Calu3 (cell line): ENCODE data around the gene RBMS2. TPM values are rescaled to one million over a fixed set of nuclear protein-coding genes. Genes with fewer than 3 reads are reported as not detected.

Experiments used
- BruUV-seq: library from RNA; stranded (reverse); fragments of 400-500 nt; replicated peaks from 2 replicates; lab custom pipeline; 2021; lab: Mats Ljungman, UMichigan
- CTCF ChIA-PET: fragments of 300-600 bp; sonication (Branson Sonifier 250); formaldehyde crosslinking; loops from one replicate; lab custom pipeline; 2022; ENCODE audit warnings: antibody characterized with exemption; lab: Charles Lee
- DNase-seq: peaks from one replicate; pipeline ENCODE4 v3.0.0; 2022
- H3K27ac Mint-ChIP-seq: one replicate; pipeline ENCODE4 v1.8.0; 2022; ENCODE audit warnings: mixed read lengths; ENCODE audit not compliant: unreplicated experiment
- H3K27me3 Mint-ChIP-seq: one replicate; pipeline ENCODE4 v1.8.0; 2022; ENCODE audit warnings: mixed read lengths; ENCODE audit not compliant: unreplicated experiment
- H3K36me3 Mint-ChIP-seq: one replicate; pipeline ENCODE4 v1.8.0; 2022; ENCODE audit warnings: mild to moderate bottlenecking, moderate library complexity, mixed read lengths; ENCODE audit not compliant: insufficient read depth, unreplicated experiment
- H3K4me1 Mint-ChIP-seq: one replicate; pipeline ENCODE4 v1.8.0; 2022; ENCODE audit warnings: mild to moderate bottlenecking, low read depth, mixed read lengths; ENCODE audit not compliant: unreplicated experiment
- H3K4me3 Mint-ChIP-seq: one replicate; pipeline ENCODE4 v1.8.0; 2022; ENCODE audit warnings: mild to moderate bottlenecking, low read depth, moderate library complexity, mixed read lengths; ENCODE audit not compliant: unreplicated experiment
- H3K9me3 Mint-ChIP-seq: one replicate; pipeline ENCODE4 v1.8.0; 2022; ENCODE audit warnings: low read depth, mixed read lengths; ENCODE audit not compliant: unreplicated experiment
- CTCF ChIP-seq: fragments of 200-600 bp; IDR thresholded peaks from one replicate; pipeline ENCODE4 v1.8.0; 2022; ENCODE audit warnings: antibody characterized with exemption; ENCODE audit not compliant: unreplicated experiment
- intact Hi-C: fragments of 100-400 bp; cut with micrococcal nuclease; formaldehyde crosslinking; loops from one replicate; pipeline ENCODE4 v1.10.0; 2022; ENCODE audit not compliant: unreplicated experiment
- total RNA-seq: library from RNA; stranded (reverse); gene quantifications from 2 replicates; pipeline ENCODE4 v1.2.3, GENCODE V29; 2022

The RBMS2 gene
- total RNA-seq, 1 experiment from 2014 or later: 105 TPM

GRCh38 chr12:56596815-56597214, 75.2 kb downstream of the RBMS2 start:
- DNase-seq: no peak
- BruUV-seq: no TSS peak
- TF ChIP-seq CTCF: no peak
- peak overlapping the region; percentile 2 for H3K27ac Mint-ChIP-seq
- H3K4me1 Mint-ChIP-seq: no peaks in the 10 kb centered on the region
- peaks cover 66% of the 10 kb centered on the region for H3K36me3 Mint-ChIP-seq
- H3K9me3 Mint-ChIP-seq: no peaks in the 10 kb centered on the region
- intact Hi-C loops: no loop called here
- CTCF ChIA-PET: no interaction called here
- H3K4me3 Mint-ChIP-seq: no peak overlapping the region
- H3K27me3 Mint-ChIP-seq: no peaks in the 10 kb centered on the region

DNA sequence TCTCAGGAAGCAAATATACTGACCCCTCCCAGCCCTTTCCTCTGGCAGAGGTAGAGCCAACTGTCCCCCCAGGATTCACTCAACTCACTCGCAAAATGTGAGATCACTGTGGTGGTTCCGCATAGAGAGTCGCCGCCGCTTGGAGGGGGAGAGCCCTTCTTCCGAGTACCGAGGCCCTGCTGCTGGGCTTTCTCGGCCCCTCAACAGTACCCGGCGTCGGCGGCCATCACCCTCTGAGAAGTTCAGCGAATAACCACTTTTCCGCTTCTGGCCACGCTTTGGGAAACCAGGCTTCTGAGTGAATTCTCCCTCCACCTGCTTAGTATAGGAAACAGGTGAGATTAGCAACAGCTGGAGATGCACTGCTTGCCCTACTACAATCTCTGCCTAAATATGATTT, 77.4 kb downstream of the RBMS2 start:
- no peak for DNase-seq
- no TSS peak for BruUV-seq
- H3K4me3 Mint-ChIP-seq: no peak overlapping the region
- no peaks in the 10 kb centered on the region for H3K4me1 Mint-ChIP-seq
- CTCF ChIA-PET: no interaction called here
- intact Hi-C loops: no loop called here
- H3K9me3 Mint-ChIP-seq: no peaks in the 10 kb centered on the region
- H3K27me3 Mint-ChIP-seq: no peaks in the 10 kb centered on the region
- peaks cover 62% of the 10 kb centered on the region for H3K36me3 Mint-ChIP-seq
- no peak overlapping the region for H3K27ac Mint-ChIP-seq
- TF ChIP-seq CTCF: no peak

GRCh38 chr12:56599797-56600196, 78.2 kb downstream of the RBMS2 start:
- no peak overlapping the region for H3K27ac Mint-ChIP-seq
- CTCF ChIA-PET: interaction anchor here (3.5 kb wide), 1 partner anchor 37 kb away, joined by 17 read pairs; no protein-coding TSS in a partner anchor
- H3K36me3 Mint-ChIP-seq: peaks cover 63% of the 10 kb centered on the region

DNA sequence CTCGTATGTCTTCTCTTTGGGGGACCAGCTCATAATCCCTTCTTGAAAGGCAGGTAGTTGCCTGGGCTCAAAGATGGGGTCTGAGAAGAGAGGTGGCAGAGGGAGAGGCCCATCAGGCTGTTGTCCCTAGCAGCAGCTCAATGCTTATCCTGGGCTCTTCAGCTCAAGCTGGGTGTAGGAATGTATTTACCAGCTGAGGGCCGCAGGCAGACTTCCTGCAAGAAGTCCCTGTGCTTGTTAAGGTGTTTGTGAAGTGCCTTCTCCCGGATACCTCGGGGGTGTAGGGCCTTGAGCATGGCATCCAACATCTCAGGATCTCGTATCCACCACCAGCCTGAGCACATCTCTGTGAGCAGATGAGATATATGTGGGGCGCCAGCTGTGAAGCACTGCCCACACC, 79.1 kb downstream of the RBMS2 start:
- no peak overlapping the region for H3K27ac Mint-ChIP-seq

More at GRCh38 chr12:56599797-56600196, 78.2 kb downstream of the RBMS2 start:
- no TSS peak for BruUV-seq
- Mint-ChIP-seq H3K27me3 (no peaks in the 10 kb centered on the region), H3K9me3 (no peaks in the 10 kb centered on the region), H3K4me3 (no peak overlapping the region), H3K4me1 (no peaks in the 10 kb centered on the region)
- no peak for TF ChIP-seq CTCF
- intact Hi-C loops: no loop called here
- no peak for DNase-seq

More for the DNA sequence above, 79.1 kb downstream of the RBMS2 start:
- peaks cover 64% of the 10 kb centered on the region for H3K36me3 Mint-ChIP-seq
- H3K27me3 Mint-ChIP-seq: no peaks in the 10 kb centered on the region
- intact Hi-C loops: no loop called here
- CTCF ChIA-PET: interaction anchor here (3.5 kb wide), 1 partner anchor 36 kb away, joined by 17 read pairs; no protein-coding TSS in a partner anchor
- no peak for DNase-seq
- no peak overlapping the region for H3K4me3 Mint-ChIP-seq
- TF ChIP-seq CTCF: no peak
- no peaks in the 10 kb centered on the region for H3K9me3 Mint-ChIP-seq
- no TSS peak for BruUV-seq
- no peaks in the 10 kb centered on the region for H3K4me1 Mint-ChIP-seq
